ENCODE results near the gene XRCC6.
"Not testable (repeated sequence)": the region's sequence is repeated elsewhere in the genome, so short reads cannot be mapped to it uniquely, and the experiment has no call there.

Gene XRCC6

DNA sequence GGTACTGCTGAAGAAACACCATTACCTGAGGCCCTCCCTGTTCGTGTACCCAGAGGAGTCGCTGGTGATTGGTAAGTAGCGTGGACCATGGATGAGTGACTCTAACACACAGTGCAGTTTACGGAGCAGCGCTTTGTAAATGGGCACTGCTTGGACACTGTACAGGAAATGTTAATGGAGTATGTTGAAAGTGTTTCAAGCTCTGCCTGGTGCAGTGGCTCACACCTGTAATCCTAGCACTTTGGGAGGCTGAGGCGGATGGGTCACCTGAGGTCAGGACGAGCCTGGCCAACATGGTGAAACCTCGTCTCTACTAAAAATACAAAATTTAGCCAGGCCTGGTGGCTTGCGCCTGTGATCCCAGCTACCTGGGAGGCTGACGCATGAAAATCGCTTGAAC, 29.7 kb downstream of the XRCC6 start:
- DNase-seq (ENCODE audit: low spot score) = no peak

DNA sequence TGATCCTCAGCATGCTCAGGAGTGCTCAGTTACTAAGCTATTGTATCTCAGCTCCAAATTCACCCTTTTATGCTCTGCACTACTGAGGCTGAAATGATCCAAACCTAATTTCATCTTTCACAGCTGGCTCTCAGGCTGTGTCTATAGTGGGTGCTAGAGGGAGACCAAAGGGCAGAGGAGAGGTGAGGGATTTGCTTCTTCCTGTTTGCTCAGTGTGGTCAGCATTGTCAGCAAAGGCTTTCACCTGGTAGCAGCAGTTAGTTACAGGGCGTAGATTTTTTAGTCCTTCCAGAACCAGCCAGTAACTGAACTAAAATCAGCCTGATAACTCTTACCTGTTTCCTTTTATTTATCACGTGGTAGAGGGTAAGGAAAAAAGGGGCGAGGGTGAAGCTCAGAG, 33.2 kb downstream of the XRCC6 start:
- DNase-seq (ENCODE audit: low spot score) = no peak

DNA sequence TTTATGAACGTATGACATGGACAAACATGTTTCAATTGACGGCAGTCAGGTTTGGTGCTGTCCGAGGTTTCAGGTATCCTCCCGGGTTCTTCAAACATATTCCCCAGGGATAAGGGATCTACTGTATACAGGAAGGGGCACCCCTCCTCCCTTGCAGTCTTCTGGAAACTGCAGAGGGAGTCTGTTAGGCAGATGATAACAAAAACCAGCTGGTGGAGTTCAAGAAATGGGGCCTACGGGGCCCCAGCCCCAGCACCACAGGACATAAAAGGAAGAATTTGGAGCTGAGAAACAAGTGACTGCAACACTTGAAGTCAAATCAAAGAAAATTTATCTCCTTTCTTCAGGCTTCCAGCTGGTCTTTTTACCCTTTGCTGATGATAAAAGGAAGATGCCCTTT, 35.5 kb downstream of the XRCC6 start:
- DNase-seq (ENCODE audit: low spot score) = no peak

DNA sequence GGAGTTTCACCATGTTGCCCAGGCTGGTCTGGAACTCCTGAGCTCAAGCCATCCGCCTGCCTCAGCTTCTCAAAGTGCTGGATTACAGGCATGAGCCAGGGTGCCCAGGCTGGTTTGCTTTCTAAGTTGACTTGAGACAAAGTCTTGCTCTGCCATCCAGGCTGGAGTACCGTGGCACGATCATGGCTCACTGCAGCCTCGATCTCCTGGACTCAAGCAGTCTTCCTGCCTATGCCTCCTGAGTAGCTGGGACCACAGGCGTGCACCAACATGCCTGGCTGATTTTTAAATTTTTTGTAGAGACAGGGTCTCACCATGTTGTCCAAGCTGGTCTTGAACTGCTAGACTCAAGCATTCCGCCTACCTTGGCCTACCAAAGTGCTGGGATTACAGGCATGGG, 36.6 kb downstream of the XRCC6 start:
- no peak for DNase-seq (ENCODE audit: low spot score)

DNA sequence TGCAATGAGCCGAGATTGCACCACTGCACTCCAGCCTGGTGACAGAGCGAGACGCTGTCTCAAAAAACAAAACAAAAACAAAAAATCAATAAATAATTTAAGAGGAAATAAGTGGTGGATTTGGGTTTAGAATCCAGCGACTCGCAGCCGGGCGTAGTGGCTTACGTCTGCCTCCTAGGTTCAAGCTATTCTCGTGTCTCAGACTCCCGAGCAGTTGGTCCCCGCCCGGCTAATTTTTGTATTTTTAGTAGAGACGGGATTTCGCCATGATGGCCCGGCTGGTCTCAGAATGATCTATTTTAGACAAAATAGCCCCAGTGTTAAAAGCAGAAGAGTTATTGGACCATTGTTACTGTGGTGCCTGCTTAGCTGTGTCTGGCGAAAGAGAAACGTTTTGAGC, 37.8 kb downstream of the XRCC6 start:
- DNase-seq (ENCODE audit: low spot score) = no peak

DNA sequence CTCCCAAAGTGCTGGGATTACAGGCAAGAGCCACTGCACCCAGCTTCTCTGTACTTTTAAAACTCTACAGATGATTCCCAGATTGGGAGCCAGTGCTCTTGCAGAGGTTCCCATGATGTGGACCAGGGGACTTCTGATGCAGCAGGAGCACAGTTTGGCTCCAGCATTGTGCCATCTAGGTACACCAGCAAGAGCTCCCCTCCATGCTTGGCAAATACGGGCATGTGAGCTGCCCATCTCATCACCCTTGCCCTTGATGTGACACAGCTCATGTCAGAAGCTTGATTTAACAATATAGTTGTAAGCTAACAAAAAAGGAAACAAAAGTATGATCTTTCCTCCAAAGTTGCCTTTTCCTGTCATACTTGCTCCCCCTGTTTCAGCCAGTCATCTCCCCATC, 38.8 kb downstream of the XRCC6 start:
- no peak for DNase-seq (ENCODE audit: low spot score)

DNA sequence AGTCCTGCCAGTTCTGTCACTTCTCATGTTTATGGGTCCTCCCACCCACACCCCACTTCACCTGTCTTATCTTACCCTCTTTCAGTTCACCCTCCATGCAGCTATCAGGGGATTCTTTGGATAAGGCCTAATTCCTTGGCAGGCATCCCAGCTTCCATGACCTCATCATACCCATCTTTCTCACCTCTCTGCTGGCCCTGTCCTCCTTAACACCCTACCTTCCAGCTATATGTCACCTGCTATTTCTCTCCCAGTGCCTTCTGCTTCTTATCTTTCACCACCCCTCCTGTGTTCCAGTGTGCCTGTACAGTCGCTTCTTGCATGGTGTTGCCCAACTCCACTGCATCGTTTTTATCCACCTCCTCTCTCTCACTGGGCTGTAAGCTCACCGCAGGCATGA, 39.3 kb downstream of the XRCC6 start:
- no peak for DNase-seq (ENCODE audit: low spot score)

DNA sequence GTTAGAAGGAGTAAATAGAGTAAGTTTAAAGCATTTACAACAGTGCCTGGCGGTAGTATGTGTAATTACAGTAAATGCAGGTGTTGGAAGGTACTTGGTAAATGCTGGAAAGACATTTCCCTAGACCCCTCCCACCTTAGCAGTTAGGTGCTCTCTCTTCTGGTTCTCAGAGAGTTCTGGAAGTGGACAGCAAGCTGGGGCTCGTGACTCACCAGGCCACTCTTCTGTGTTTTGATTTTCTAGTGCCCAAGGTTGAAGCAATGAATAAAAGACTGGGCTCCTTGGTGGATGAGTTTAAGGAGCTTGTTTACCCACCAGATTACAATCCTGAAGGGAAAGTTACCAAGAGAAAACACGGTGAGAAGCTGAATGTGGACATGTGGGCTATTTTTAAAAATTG, 40.0 kb downstream of the XRCC6 start:
- DNase-seq (ENCODE audit: low spot score) = no peak

DNA sequence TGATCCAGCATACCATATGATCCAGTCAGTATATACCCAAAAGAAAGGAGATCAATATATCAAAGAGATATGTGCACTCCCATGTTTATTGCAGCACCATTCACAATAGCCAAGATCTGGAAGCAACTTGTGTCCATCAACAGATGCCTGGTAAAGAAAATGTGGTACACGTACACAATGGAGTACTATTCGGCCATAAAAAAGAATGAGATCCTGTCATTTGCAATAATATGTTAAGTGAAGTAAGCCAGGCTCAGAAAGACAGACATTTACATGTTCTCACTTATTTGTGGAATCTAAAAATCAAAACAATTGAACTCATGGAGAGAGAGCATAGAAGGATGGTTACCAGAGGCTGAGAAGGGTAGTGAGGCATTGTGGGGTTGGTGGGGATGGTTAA, 40.6 kb downstream of the XRCC6 start:
- DNase-seq (ENCODE audit: low spot score) = no peak

DNA sequence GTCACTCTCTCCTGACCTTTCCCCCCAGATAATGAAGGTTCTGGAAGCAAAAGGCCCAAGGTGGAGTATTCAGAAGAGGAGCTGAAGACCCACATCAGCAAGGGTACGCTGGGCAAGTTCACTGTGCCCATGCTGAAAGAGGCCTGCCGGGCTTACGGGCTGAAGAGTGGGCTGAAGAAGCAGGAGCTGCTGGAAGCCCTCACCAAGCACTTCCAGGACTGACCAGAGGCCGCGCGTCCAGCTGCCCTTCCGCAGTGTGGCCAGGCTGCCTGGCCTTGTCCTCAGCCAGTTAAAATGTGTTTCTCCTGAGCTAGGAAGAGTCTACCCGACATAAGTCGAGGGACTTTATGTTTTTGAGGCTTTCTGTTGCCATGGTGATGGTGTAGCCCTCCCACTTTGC, 42.5 kb downstream of the XRCC6 start:
- DNase-seq (ENCODE audit: low spot score) = not testable (repeated sequence)

DNA sequence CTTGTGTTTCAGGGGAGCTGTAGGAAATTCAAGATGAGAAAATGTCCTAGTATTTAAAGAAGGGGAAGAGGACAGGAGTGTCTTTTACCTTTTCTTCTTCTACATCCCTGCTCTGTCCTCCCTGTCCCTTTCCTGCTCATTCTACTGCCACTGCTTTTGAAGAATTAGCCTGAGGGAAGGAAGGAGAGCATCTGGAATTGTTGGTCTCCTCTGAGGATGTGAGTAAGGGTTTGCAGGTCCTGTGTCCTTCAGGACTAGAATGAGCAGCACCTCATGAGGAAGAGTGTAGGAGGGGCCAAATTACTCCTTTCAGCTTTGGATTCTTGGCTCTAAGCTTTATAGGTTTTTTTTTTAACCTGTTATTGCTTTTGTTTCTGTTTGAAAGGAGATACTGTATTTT, 43.4 kb downstream of the XRCC6 start:
- DNase-seq (ENCODE audit: low spot score) = no peak

DNA sequence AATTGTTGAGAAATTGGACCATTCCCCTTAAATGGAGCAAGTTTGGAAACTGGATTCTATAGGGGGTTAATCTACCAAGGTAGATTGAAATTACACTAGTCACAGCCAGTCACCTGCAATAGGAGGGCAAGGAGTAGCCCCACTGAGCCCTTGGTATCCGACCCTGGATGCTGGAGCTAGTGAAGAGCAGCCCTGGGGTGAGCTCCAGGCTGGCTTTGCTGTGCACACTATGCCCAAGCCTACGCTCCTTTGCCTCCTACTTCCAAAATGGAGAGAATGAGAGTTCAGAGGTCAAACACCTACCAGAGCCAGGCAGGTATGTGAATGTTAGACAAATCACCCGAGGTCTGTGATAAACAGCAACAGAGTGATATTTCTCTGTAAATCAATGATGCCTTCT, 43.9 kb downstream of the XRCC6 start:
- DNase-seq (ENCODE audit: low spot score) = no peak

DNA sequence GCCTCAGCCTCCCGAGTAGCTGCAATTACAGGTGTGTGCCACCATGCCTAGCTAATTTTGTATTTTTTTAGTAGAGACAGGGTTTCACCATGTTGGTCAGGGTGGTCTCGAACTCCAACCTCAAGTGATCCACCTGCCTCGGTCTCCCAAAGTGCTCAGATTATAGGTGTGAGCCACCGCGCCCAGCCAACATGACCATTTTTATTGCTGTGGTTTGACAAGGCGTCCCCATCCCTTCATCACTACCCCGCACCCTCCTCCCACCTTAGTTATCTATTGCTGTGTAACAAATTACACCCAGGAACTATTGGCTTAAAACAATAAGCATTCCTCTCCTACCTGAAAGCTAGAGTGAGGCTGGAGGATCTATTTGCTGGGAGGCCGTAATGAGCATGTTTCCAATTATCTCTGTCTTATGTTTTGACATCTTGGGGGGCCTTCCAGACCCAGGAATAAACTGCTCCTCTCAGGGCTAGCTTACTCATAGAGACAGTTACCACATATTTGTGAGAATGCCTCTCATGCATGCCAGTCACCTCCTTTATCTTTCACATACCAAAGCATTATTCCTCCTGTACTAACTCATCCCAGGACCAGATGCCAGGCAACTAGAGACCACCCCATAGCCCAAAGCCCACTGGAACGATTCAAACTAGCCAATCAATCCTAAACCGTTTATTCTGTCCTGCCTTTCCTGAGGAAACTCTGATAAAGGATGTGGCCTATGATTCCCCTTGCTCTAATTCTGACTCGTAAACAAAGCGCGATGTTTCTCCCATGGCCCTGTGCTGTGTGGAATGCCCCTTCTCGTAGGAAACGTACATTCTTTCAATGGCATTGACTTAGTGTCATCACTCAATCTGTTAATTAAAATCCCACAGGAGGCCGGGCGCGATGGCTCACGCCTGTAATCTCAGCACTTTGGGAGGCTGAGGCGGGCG, 48.1 kb downstream of the XRCC6 start:
- DNase-seq (ENCODE audit: low spot score) = no peak

DNA sequence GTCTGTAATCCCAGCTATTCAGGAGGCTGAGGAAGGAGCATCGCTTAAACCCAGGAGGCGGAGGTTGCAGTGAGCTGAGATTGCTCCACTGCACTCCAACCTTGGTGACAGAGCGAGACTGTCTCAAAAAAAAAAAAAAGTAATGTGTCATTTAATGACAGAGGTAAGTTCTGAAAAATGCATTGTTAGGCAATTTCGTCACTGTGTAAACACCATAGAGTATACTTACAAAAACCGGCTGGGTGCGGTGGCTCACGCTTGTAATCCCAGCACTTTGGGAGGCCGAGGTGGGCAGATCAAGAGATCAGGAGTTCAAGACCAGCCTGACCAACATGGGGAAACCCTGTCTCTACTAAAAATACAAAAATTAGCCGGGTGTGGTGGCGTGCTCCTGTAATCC, 51.0 kb downstream of the XRCC6 start:
- DNase-seq (ENCODE audit: low spot score) = not testable (repeated sequence)

DNA sequence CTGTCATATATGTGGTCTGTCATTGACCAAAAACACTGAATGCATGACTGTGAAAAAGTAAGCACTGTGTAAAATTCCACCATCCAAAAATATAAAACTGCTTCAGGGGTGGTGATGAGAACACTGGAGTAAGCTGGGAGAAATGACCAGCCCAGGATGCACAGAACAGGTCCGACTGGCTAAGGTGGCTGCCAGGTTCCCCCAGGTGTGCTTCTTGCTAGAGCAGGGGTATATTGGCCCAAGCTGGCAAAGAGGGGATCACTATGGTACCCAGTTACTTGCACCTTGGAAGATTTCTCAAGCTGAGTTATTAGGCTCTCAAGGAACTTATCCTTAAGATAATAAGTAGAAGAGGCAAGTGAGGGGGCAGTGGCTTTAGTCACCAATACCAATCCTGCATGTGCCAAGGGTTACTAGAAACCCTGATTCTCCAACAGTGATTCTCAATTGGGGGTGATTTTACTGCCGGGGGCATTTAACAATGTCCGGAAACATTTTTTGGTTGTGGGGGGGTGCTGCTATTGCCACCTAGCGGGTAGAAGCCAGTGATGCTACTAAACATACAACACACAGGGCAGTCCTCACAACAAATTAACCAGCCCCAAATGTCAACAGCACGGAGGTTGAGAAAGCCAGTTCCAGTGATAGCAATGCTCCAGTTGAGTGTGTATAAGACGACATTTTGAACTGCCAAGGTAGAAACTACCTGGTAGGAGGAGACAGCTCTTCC, 51.9 kb downstream of the XRCC6 start:
- no peak for DNase-seq (ENCODE audit: low spot score)

DNA sequence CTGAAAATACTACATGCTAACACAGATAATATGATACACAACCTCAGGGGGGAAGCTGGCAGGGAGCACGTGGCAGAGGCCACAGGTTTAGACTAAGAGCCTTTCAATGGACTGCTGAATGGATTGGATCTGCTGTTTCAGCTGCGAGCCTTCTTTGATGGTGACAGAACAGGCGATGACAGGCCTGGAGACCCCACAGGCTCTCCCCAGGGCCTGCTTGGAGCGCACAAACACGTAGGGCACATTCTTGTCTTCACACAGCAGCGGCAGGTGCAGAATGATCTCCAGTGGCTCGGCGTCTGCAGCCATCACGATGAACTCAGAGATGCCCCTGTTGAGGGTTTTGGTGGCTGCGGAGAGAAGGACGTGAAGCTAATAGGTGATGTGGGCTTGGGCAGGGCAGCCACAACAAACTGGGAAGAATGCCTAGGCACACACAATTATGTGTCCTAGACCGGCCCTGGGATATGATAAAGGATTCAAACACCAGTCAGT, 53.8 kb downstream of the XRCC6 start:
- no peak for DNase-seq (ENCODE audit: low spot score)

DNA sequence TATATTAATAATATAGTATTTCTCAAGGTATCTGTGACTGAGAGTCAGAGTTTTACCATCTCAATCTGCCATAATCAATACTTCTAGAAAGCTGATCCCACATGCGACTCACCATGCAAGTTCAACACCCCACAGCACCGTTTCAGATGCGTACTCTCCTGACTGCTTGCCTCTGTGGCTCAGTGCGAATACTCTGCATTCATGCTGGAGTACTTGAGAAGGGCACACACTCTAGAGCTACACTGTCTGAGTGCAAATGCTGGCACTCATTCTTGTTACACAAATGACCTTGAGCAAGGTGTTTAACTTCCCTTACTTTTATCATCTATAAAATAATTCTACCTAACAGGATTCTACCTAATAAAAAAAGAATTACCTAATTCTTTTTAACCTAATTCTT, 55.0 kb downstream of the XRCC6 start:
- no peak for DNase-seq (ENCODE audit: low spot score)

DNA sequence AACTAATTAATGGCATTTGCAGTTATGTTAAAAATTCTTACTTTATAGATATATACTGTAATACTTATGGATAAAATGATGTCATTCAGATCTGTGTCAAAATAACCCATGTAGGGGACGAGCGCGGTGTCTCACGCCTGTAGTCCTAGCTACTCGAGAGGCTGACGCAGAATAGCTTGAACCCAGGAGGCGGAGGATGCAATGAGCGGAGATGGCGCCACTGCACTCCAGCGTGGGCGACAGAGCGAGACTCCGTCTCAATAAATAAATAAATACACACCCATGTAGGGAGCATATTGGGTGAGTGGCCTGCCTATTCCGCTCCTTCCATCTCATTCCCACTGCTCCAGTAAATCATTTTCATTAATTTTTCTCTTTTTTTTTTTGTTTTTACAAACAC, 60.5 kb downstream of the XRCC6 start:
- DNase-seq (ENCODE audit: low spot score) = no peak

DNA sequence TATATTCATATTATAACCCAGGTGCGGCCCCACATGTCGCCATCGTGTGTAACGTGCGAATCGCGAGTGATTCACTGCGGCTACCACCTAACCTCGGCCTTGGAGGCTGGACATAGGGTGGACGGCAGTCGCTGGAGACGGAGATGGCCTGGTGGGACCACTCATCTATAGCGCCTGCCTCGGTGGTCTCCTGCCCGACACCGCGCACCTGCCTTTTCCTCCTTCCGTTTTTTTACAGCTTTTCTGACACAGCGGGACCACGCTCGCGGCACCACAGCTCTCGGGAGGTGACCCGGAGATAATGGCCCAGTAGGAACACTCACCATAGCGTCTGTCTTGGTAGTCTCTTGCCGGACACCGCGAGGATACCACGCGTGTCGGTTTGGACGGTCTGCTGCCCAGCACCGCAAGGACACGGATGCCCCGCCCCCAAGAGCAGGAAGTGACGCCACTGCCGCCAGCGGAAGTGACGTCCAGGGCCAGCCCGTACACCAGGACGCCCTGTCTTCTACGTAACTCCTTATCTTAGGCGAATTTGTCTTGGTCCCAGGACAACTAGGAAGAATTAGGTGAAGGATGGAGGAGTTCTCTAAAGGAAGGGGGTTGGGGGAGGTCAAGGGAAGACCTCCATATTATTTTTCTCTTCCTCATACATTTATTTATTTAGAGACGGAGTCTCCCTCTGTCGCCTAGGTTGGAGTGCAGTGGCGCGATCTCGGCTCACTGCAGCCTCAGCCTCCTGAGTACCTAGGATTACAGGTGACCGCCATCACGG, 61.1 kb downstream of the XRCC6 start:
- peak; percentile 81 for DNase-seq (ENCODE audit: low spot score)

DNA sequence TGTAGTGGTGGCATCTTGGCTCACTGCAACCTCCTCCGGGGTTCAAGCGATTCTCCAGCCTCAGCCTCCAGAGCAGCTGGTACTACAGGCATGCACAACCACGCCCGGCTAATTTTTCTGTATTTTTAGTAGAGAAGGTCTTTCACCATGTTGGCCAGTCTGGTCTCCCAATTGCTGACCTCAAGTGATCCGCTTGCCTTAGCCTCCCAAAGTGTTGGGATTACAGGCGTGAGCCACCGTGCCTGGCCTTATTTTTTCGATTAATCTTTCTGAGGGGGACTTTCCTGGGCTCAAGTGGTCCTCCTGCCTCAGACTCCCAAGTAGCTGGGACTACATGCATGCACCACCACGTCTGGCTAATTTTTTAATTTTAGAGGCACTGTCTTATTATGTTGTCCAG, 62.0 kb downstream of the XRCC6 start:
- DNase-seq (ENCODE audit: low spot score) = no peak

DNA sequence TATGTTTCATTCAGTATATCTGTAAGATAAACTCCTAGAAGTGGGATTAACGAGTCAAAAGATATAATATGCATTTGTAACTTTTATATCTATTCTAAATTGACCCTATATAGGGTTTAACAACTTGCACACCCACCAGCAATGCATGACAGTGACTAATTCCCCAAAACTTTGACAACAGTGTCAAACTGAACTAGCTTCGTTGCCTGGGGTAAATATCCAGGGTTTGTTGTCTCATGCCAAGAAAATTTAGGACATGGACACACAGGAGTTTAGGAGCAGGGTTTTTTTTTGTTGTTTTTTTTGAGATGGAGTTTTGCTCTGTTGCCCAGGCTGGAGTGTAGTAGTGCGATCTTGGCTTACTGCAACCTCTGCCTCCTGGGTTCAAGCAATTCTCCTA, 62.5 kb downstream of the XRCC6 start:
- DNase-seq (ENCODE audit: low spot score) = no peak

DNA sequence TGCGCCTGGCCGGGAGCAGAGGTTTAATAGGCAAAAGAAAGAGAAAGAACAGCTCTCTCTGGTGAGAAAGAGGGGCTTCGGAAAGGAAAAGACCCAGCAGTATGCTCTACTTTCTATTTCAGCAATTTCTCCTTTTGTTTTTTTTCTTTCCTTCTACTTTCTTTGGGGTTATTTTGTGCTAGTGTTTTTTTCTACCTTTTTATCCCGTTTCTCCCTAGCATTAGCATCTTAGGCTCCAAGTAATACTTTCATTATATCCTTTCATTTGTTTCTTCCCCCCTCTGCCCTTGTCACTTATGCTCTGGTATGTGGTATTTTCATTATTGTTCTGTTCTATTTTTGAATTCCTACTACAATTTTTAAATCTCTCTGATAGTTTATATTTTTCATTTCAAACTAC, 63.1 kb downstream of the XRCC6 start:
- no peak for DNase-seq (ENCODE audit: low spot score)

DNA sequence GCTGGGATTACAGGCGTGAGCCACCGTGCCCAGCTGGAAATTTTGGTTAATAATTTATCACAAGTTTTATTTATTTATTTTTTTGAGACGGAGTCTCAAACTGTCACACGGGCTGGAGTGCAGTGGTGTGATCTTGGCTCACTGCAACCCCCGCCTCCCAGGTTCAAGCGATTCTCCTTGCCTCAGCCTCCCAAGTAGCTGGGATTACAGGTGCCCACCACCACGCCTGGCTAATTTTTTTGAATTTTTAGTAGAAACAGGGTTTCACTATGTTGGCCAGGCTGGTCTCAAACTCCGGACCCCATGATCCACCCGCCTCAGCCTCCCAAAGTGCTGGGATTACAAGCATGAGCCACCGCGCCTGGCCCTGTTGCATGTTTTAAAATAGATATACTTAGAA, 65.8 kb downstream of the XRCC6 start:
- not testable (repeated sequence) for DNase-seq (ENCODE audit: low spot score)
